Neuronal stem cell (in vitro differentiated cells): ENCODE results near the gene ADAP1.
"Not testable (repeated sequence)": the region's sequence is repeated elsewhere in the genome, so short reads cannot be mapped to it uniquely, and the experiment has no call there.

ENCODE experiments used
- DNase-seq: peaks from one replicate; pipeline ENCODE4 v3.0.0-alpha.2; 2013; ENCODE audit warnings: low spot score
- H2AFZ ChIP-seq: one replicate; pipeline ENCODE4 v1.6.1; 2013; ENCODE audit warnings: mild to moderate bottlenecking, low read length, inconsistent platforms
- H2AK5ac ChIP-seq: 2 replicates; pipeline ENCODE4 v1.6.1; 2013; ENCODE audit warnings: low read depth, mild to moderate bottlenecking, inconsistent platforms, low read length, moderate library complexity, mixed read lengths
- H2BK120ac ChIP-seq: 2 replicates; pipeline ENCODE4 v1.6.1; 2013; ENCODE audit warnings: low read depth, mild to moderate bottlenecking, inconsistent platforms, low read length, moderate library complexity, mixed read lengths
- H2BK12ac ChIP-seq: one replicate; pipeline ENCODE4 v1.6.1; 2013; ENCODE audit warnings: low read length, inconsistent platforms
- H2BK15ac ChIP-seq: 2 replicates; pipeline ENCODE4 v1.6.1; 2013; ENCODE audit warnings: mild to moderate bottlenecking, low read length, inconsistent platforms, mixed read lengths
- H2BK5ac ChIP-seq: one replicate; pipeline ENCODE4 v1.6.1; 2013; ENCODE audit warnings: inconsistent platforms, mild to moderate bottlenecking, low read length, moderate library complexity
- H3K14ac ChIP-seq: one replicate; pipeline ENCODE4 v1.6.1; 2013; ENCODE audit warnings: low read length, inconsistent platforms
- H3K18ac ChIP-seq: 2 replicates; pipeline ENCODE4 v1.6.1; 2013; ENCODE audit warnings: low read length, inconsistent platforms
- H3K23ac ChIP-seq: 2 replicates; pipeline ENCODE4 v1.6.1; 2013; ENCODE audit warnings: low read depth, mild to moderate bottlenecking, mixed read lengths, low read length, inconsistent platforms; ENCODE audit not compliant: poor library complexity
- H3K27ac ChIP-seq: replicated peaks from 3 replicates; pipeline ENCODE4 v1.5.1; 2013; ENCODE audit warnings: low read length, inconsistent platforms
- H3K27me3 ChIP-seq, 3 experiments: 2 replicates each; pipeline ENCODE4 v1.6.1; 2013; ENCODE audit warnings: low read length in 3 of 3, mild to moderate bottlenecking in 2 of 3, inconsistent platforms in 1 of 3, low read depth in 1 of 3, mixed read lengths in 1 of 3, moderate library complexity in 1 of 3; ENCODE audit not compliant: control insufficient read depth in 3 of 3, insufficient read depth in 3 of 3
- H3K36me3 ChIP-seq, 2 donors: replicated peaks in 1 of 2; 2 replicates each; pipeline ENCODE4 v1.6.1; 2013; ENCODE audit warnings: low read length in 2 of 2; ENCODE audit not compliant: control insufficient read depth in 2 of 2, insufficient read depth in 2 of 2
- H3K4ac ChIP-seq: 2 replicates; pipeline ENCODE4 v1.6.1; 2013; ENCODE audit warnings: inconsistent platforms, mild to moderate bottlenecking, low read length, moderate library complexity
- H3K4me1 ChIP-seq, 2 donors: 1 replicate in 1 of 2; 2 replicates in 1 of 2; pipeline ENCODE4 v1.6.1; 2013; ENCODE audit warnings: low read length in 2 of 2, low read depth in 1 of 2; ENCODE audit not compliant: control insufficient read depth in 2 of 2, insufficient read depth in 1 of 2
- H3K4me2 ChIP-seq: one replicate; pipeline ENCODE4 v1.6.1; 2013; ENCODE audit warnings: mild to moderate bottlenecking, low read length, inconsistent platforms; ENCODE audit not compliant: insufficient read depth, poor library complexity, severe bottlenecking
- H3K4me3 ChIP-seq, 2 donors: 2 replicates each; pipeline ENCODE4 v1.5.1; 2013; ENCODE audit warnings: low read length in 2 of 2, mild to moderate bottlenecking in 2 of 2, inconsistent platforms in 1 of 2, moderate library complexity in 1 of 2
- H3K79me1 ChIP-seq: one replicate; pipeline ENCODE4 v1.6.1; 2013; ENCODE audit warnings: low read depth, mild to moderate bottlenecking, inconsistent platforms, low read length, moderate library complexity
- H3K9ac ChIP-seq: one replicate; pipeline ENCODE4 v1.6.1; 2013; ENCODE audit warnings: mild to moderate bottlenecking, low read depth, low read length, inconsistent platforms; ENCODE audit not compliant: poor library complexity
- H3K9me3 ChIP-seq, 2 donors: replicated peaks in 1 of 2; 2 replicates each; pipeline versions ENCODE3 to v1.6.1; 2013; ENCODE audit warnings: low read length in 2 of 2, mild to moderate bottlenecking in 2 of 2, inconsistent platforms in 1 of 2, low read depth in 1 of 2, mixed read lengths in 1 of 2, moderate library complexity in 1 of 2; ENCODE audit not compliant: control insufficient read depth in 2 of 2, insufficient read depth in 1 of 2
- H4K8ac ChIP-seq: one replicate; pipeline ENCODE4 v1.6.1; 2013; ENCODE audit warnings: low read depth, mild to moderate bottlenecking, inconsistent platforms, low read length, moderate library complexity
- H4K91ac ChIP-seq: one replicate; pipeline ENCODE4 v1.6.1; 2013; ENCODE audit warnings: low read length, low read depth, mild to moderate bottlenecking, inconsistent platforms; ENCODE audit not compliant: poor library complexity
- WGBS, 2 donors: extraction: QIAGEN DNeasy Blood & Tissue Kit; methylation state at CpG; one replicate each; pipeline ENCODE4 v1.1.7; 2013; ENCODE audit warnings: missing lambda C conversion rate in 2 of 2, mixed read lengths in 1 of 2; ENCODE audit not compliant: insufficient read length in 2 of 2, insufficient replicate concordance in 1 of 2; ENCODE audit errors: extremely low coverage in 2 of 2; 5-methylcytosine and 5-hydroxymethylcytosine counted together

ADAP1 gene

DNA sequence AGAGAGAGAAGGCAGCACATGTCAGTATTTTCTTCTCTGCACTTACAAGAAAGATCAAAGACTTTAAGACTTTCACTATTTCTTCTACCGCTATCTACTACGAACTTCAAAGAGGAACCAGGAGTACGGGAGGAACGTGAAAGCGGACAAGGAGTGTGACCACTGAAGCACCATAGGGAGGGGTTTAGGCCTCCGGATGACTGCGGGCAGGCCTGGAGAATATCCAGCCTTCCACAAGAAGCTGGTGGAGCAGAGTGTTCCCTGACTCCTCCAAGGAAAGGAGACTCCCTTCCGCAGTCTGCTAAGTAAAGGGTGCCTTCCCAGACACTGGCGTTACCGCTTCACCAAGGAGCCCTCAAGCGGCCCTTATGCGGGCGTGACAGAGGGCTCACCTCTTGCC lies 6.5 kb upstream of the ADAP1 start:
- not testable (repeated sequence) for H3K27me3 ChIP-seq, H3K79me1 ChIP-seq, H3K4me2 ChIP-seq, H3K9me3 ChIP-seq, H4K91ac ChIP-seq, H2BK120ac ChIP-seq, H2AFZ ChIP-seq, H3K4me3 ChIP-seq, H3K27ac ChIP-seq, H3K14ac ChIP-seq, H3K4ac ChIP-seq, H3K36me3 ChIP-seq, H2BK5ac ChIP-seq, H4K8ac ChIP-seq, H2BK12ac ChIP-seq, H2BK15ac ChIP-seq, DNase-seq, H3K18ac ChIP-seq, H3K9ac ChIP-seq, H3K23ac ChIP-seq, H2AK5ac ChIP-seq
- WGBS, 2 donors: no CpG with 5 or more reads among the region's 13 CpGs
- peaks cover 6 to 13% of the 10 kb centered on the region in 2 donors for H3K4me1 ChIP-seq

DNA sequence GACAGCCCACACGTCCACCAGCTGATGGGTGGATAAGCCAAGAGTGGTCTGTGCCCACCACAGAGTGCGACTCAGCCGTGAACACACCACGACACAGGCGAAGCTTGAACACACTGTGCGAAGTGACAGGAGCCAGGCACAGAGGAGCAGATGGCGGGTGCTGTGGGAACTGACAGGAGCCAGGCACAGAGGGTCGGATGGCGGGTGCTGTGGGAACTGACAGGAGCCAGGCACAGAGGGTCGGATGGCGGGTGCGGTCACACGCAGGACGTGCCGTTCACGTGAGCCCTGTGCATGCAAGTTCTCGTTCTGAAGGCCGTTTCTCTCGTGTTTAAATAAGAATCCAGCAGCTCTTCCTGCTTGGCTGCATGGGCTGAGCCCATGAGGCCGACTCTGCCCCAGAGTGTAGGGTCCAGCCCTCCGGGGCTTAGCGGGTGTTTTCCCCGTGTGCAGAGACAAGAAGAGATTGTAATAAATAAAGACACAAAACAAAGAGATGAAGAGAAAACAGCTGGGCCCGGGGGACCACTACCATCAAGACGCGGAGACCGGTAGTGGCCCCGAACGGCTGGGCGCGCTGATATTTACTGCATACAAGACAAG lies 5.9 kb upstream of the ADAP1 start:
- H3K36me3 ChIP-seq: peaks cover 0 to under 1% of the 10 kb centered on the region in 2 donors
- H3K9me3 ChIP-seq: no peaks in the 10 kb centered on the region
- H4K8ac ChIP-seq: no peak overlapping the region
- H3K4me1 ChIP-seq: peaks cover 6 to 12% of the 10 kb centered on the region in 2 donors
- H2AFZ ChIP-seq: no peak overlapping the region
- no peak overlapping the region for H2BK15ac ChIP-seq
- WGBS, 2 donors: no CpG with 5 or more reads among the region's 31 CpGs
- H2BK5ac ChIP-seq: no peak overlapping the region
- H2BK120ac ChIP-seq: no peak overlapping the region
- H3K9ac ChIP-seq: peak overlapping the region; percentile 46
- H3K79me1 ChIP-seq: peaks cover 3% of the 10 kb centered on the region
- H3K27ac ChIP-seq: no peak overlapping the region
- no peak overlapping the region for H3K4me2 ChIP-seq
- H3K18ac ChIP-seq: no peak overlapping the region
- H3K4ac ChIP-seq: no peak overlapping the region
- no peak overlapping the region for H3K14ac ChIP-seq
- DNase-seq: no peak
- H2AK5ac ChIP-seq: no peak overlapping the region
- H3K23ac ChIP-seq: no peak overlapping the region
- no peak overlapping the region for H2BK12ac ChIP-seq
- H4K91ac ChIP-seq: no peak overlapping the region
- peaks cover 0 to 7% (median 3%) of the 10 kb centered on the region in 3 experiments for H3K27me3 ChIP-seq
- no peak overlapping the region for H3K4me3 ChIP-seq

DNA sequence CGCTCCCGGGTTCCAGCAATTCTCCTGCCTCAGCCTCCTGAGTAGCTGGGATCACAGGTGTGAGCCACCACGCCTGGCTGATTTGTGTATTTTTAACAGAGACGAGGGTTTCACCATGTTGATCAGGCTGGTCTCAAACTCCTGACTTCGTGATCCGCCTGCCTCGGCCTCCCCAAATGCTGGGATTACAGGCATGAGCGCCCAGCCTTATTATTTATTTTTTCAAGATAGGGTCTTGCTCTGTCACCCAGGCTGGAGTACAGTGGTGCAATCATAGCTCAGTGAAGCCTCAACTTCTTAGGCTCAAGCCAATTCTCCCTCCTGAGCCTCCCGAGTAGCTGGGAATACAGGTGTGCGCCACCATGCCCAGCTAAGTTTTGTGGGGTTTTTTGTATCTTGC lies 5.3 kb upstream of the ADAP1 start:
- not testable (repeated sequence) for H3K36me3 ChIP-seq, H3K14ac ChIP-seq, H3K18ac ChIP-seq, H4K91ac ChIP-seq, H3K4ac ChIP-seq, H2BK120ac ChIP-seq, DNase-seq, H2BK12ac ChIP-seq, H2BK15ac ChIP-seq, H3K9me3 ChIP-seq, H3K4me3 ChIP-seq, H3K9ac ChIP-seq, H4K8ac ChIP-seq, H3K4me2 ChIP-seq, H2AK5ac ChIP-seq, H3K79me1 ChIP-seq, H3K23ac ChIP-seq, H3K4me1 ChIP-seq, H2AFZ ChIP-seq, H2BK5ac ChIP-seq, H3K27ac ChIP-seq
- H3K27me3 ChIP-seq: peaks cover 2 to 13% (median 8%) of the 10 kb centered on the region in 3 experiments
- WGBS, 2 donors: no CpG with 5 or more reads among the region's 10 CpGs

DNA sequence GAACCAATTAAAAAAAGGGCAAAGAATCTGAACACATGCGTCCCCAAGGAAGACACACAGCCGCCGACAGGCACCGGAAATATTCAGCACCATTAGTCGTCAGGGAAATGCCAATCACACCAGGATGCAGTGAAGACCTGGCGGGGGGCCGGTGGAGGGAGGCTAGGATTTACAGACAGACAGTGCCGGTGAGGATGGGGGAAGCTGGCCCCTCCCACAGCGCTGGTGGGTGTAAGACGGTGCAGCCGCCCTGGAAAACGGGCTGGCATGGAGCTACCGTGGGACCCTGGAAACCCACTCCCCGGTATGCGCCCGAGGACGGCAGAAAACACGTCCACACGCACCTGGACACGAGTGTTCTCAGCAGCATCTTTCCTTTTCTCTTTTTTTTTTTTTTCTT lies 4.8 kb upstream of the ADAP1 start:
- H3K9ac ChIP-seq: no peak overlapping the region
- no peak overlapping the region for H2AFZ ChIP-seq
- H2AK5ac ChIP-seq: no peak overlapping the region
- H3K79me1 ChIP-seq: peaks cover 3% of the 10 kb centered on the region
- peaks cover 3 to 14% (median 9%) of the 10 kb centered on the region in 3 experiments for H3K27me3 ChIP-seq
- H2BK120ac ChIP-seq: no peak overlapping the region
- H2BK5ac ChIP-seq: no peak overlapping the region
- H3K4ac ChIP-seq: no peak overlapping the region
- H3K9me3 ChIP-seq: peaks cover 0 to 2% of the 10 kb centered on the region in 2 donors
- H2BK15ac ChIP-seq: no peak overlapping the region
- H3K4me3 ChIP-seq: no peak overlapping the region
- no peak overlapping the region for H4K91ac ChIP-seq
- no peak overlapping the region for H3K14ac ChIP-seq
- no peak for DNase-seq
- no peak overlapping the region for H3K23ac ChIP-seq
- H3K4me1 ChIP-seq: peaks cover 2 to 5% of the 10 kb centered on the region in 2 donors
- no peak overlapping the region for H4K8ac ChIP-seq
- H3K27ac ChIP-seq: no peak overlapping the region
- no peak overlapping the region for H3K4me2 ChIP-seq
- no peak overlapping the region for H3K18ac ChIP-seq
- no CpG with 5 or more reads among the region's 20 CpGs for WGBS, 2 donors
- no peak overlapping the region for H2BK12ac ChIP-seq
- H3K36me3 ChIP-seq: no peaks in the 10 kb centered on the region
